ENCODE results near the gene ESM1.

- TF ChIP-seq CTCF (IDR thresholded peaks at IDR 0.05; ENCODE audit: control extremely low read depth in 1 of 3, insufficient read depth in 1 of 3, low read depth in 1 of 3, low read length in 3 of 3) = no peak
- no peak for TF ChIP-seq FOSL1 (IDR thresholded peaks at IDR 0.05; ENCODE audit: insufficient read depth, low read depth, low read length)
- no peak for TF ChIP-seq POLR2AphosphoS5 (IDR thresholded peaks at IDR 0.05; ENCODE audit: low read depth, low read length)
- no peak for TF ChIP-seq ZNF274 (IDR thresholded peaks at IDR 0.05; ENCODE audit: borderline replicate concordance, extremely low read depth, low read length)
- no peak for TF ChIP-seq RFX5 (IDR thresholded peaks at IDR 0.05; ENCODE audit: borderline replicate concordance, low read depth, low read length)
Observed at GRCh38 chr5:54988817-54989216, 3.4 kb upstream of the ESM1 start.

All from H1 (cell line).